HCEC 1CT (cell line): ENCODE results near the gene COA6.
A peak's percentile ranks its signal among the peaks of the same experiment; 100 is the strongest.
"Not testable (repeated sequence)": the region's sequence is repeated elsewhere in the genome, so short reads cannot be mapped to it uniquely, and the experiment has no call there.

Source experiments
- DNase-seq: peaks from one replicate; pipeline ENCODE4 v3.0.0-alpha.2; 2017

COA6 gene, protein sequence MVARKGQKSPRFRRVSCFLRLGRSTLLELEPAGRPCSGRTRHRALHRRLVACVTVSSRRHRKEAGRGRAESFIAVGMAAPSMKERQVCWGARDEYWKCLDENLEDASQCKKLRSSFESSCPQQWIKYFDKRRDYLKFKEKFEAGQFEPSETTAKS

GRCh38 chr1:234373064-234373958 lies at the start of gene COA6:
TSS of gene COA6 (plus strand) at chr1:234373456. CDS start at chr1:234373467, 11 bp downstream.
- DNase-seq: peak; percentile 94

- DNase-seq: no peak
Measured at GRCh38 chr1:234324821-234325220, 48.4 kb upstream of the COA6 start.

DNA sequence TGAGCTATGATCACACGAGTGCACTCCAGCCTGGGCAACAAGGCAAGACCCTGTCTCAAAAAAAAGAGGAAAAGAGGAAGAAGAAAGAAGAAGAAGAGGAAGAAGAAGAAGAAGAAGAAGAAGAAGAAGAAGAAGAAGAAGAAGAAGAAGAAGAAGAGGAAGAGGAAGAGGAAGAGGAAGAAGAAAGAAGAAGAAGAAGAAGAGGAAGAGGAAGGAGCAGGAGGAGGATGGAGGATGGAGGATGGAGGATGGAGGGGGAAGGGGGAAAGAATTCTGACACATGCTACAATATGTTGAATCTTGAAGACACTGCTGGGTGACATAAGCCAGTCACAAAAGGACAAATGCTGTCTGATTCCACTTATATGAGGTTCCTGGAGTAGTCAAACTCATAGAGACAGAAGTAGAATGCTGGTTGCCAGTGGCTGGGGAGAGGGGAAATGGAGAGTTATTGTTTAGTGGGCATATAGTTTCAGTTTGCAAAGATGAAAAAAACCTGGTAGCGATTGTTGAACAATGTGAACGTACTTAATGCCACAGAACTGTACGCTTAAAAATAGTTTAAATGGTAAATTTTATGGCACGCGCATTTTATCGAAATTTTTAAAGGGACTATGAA lies 47.3 kb upstream of the COA6 start:
- no peak for DNase-seq

- peak; percentile 41 for DNase-seq
Measured at GRCh38 chr1:234326497-234327366, 46.5 kb upstream of the COA6 start.

DNA sequence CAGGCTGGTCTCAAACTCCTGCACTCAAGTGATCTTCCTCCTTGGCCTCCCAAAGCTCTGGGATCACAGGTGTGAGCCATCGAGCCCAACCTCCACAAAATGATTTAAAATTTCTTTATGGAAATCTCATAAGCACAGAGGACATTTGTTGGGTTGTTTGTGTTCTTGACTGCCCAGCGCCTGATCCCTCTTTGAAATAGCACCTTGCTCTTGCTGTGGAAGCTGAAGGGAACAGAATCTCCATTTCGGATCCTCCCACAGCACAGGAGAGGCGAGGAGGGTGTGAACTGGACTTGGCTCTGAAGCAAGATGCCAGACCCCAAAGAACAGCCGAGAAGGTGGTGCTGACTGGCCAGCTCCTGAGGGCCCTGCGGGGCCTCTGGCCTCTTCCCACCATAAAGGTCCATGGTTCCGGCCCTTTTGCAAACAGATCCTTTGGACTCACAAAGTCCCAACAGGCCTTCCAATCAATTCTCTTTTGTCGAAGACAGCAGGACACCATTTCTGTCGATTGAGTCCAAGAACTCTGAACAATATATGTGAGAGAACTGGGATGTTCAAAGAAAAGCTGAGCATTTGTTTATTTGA lies 45.6 kb upstream of the COA6 start:
- DNase-seq: no peak

DNA sequence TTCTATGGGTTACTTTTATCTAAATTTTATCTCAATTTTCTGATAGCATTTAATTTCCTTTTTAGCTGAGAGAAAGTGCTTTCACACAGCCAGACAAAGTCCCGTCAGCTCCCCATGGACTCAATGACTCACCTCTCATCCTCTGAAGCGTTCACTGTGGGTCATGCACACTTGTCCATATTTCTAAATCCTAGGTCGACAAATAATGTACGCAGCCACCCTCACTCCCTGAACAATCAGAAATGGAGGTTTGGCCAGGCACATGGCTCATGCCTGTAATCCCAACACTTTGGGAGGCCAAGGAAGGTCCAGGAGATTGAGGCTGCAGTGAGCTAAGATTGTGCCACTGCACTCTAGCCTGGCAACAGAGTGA lies 42.4 kb upstream of the COA6 start:
- DNase-seq: no peak

GRCh38 chr1:234331507-234331906 lies 41.7 kb upstream of the COA6 start:
- DNase-seq: peak; percentile 17

DNA sequence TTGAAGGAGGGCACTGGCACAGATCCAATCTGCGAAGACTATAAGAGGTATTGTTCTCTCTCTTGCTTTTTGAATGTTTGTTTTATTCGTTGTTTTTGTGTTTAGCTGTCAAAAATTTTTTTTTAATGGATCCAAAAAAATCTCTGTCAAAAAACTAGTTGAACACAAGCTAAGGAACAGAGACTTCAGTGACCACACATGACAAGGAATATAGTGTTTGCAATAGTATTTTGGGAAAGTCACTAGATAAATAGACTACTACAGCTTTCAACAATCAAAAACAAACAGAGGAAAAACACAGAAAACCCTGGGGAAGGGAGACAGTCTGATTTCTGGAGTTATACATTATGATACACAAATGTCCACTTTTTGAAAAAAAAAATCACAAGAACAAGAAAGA lies 36.9 kb upstream of the COA6 start:
- DNase-seq: no peak

DNA sequence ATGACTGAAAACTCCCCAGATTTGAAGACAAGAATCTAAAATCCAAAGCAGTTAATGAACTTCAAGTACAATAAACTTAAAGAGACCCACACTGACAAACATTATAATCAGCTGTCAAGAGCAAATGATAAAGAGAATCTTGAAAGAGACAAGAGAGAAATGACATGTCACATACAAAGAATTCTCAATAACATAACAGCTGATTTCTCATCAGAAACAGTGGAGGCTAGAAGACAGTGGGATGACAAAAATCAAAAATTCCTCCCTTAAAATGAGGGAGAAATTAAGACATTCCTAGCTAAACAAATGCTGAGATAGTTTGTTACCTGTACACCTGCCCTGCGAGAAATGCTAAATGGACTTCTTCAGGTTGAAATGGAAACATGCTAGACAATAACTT lies 36.0 kb upstream of the COA6 start:
- no peak for DNase-seq

DNA sequence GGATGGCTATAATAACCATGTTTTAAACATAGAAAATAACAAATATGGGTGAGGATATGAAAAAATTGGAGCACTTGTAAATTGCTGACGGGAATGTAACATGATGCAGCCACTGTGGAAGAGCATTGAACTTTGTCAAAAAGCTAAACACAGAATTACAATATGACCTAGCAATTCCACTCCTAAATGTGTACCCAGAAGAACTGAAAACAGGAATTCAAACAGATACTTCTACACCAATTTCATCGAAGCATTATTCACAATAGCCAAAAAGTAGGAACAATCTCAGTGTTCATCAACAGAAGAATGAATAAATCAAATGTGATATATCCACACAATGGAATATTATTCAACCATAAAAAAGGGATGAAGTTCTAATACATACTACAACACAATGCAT lies 32.7 kb upstream of the COA6 start:
- DNase-seq: no peak

DNA sequence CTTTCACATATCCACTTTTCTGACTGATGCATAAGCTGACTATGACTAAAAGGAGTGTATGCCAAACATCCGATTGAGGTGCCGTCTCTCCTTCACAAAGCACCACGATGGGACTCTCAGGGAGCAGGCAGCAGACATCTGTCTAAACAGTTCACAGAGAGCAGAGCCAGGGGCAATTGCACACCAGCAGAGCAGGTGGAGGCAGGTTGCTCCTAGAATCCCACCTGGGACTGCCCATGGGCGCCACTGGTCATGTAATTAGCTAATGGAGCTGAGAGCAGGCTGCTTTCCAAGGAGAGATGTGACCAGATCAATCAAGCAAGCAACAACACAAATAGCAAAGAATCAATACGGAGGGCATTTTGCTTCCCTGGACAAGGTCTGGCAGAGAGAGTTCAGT lies 30.5 kb upstream of the COA6 start:
- DNase-seq: no peak

DNA sequence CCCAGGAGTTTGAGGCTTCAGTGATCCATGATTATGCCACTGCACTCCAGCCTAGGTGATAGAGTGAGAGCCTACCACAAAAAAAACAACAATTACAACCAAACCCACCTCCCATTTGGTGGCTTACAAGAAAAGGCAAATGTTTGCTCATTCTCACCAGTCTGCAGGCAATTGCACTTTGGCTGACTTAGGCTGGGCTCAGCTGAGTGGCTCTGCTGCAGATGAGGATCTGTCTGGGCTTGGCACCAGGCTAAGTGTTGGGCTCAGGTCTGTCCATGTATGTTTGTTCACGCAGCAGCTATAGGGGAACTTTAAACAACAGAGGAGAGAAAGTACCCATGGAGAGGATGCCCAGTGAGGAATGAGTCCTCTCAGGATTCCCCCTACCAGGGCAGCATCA lies 28.0 kb upstream of the COA6 start:
- no peak for DNase-seq

GRCh38 chr1:234348964-234349363 lies 24.3 kb upstream of the COA6 start:
- no peak for DNase-seq

- no peak for DNase-seq
Measured at GRCh38 chr1:234355782-234356510, 17.3 kb upstream of the COA6 start.

DNA sequence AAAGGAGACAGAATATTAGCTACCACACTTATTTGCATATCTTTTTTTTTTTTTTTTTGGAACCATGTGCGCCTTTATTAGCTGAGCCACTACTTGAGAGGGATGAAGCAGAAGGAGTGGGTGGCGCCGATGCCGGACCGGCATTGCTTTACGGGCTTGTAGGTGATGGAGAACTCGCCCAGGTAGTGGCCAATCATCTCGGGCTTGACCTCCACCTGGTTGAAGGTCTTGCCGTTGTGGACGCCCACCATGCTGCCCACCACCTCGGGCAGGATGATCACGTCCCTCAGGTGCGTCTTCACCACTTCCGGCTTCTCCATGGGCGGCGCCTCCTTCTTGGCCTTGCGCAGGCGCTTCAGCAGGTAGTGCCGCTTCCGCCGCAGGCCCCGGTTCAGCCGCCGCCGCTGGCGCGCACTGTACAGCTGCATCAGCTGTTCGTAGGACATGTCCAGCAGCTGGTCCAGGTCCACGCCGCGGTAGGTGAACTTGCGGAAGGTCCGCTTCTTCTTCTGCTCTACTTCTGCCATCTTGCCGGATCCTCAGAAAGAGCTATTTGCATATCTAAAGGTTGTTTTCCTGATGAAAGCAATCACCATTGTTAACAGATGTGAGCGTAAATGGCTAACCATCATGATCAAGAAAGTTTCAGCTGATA lies 16.5 kb upstream of the COA6 start:
- not testable (repeated sequence) for DNase-seq

GRCh38 chr1:234357831-234358230 lies 15.4 kb upstream of the COA6 start:
- no peak for DNase-seq

GRCh38 chr1:234361102-234361603 lies 12.1 kb upstream of the COA6 start:
- no peak for DNase-seq

DNA sequence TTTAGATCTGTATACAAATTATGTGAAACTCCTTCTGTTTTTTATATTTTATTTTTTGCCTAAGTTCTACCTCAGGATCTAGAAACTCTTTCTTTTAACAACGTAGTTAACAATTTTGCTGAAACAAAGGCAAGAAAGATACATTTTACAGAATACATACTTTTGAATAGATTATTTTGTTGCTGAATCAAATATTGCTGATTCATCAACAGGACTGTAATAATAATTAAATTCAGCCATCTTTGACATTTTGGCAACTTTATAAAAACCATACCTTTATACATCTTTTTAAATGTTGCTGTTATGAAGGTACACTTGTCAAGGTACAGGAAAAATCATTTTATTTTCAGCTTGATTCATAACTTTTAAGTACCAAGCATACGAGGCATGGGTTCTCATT lies 10.7 kb upstream of the COA6 start:
- DNase-seq: no peak

- no peak for DNase-seq
Measured at GRCh38 chr1:234368320-234369032, 4.8 kb upstream of the COA6 start.

DNA sequence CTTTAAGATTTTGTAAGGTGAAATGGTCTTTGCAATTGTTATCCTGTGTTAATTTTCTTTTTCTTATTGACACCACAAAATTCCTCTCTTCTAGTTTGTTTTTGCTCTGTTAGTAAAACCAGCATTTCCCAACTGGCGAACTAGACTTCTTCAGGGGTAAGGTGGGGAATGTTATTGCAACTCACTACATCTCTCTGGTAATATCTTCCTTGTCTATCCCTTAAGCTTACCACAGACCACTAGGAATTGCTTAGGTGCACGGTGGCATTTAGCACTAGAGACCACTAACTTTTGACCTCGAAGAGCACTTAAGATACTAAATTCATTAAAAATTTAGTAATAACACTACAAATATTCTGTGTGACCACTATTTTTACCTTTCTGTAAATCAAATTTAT lies 4.2 kb upstream of the COA6 start:
- no peak for DNase-seq

DNA sequence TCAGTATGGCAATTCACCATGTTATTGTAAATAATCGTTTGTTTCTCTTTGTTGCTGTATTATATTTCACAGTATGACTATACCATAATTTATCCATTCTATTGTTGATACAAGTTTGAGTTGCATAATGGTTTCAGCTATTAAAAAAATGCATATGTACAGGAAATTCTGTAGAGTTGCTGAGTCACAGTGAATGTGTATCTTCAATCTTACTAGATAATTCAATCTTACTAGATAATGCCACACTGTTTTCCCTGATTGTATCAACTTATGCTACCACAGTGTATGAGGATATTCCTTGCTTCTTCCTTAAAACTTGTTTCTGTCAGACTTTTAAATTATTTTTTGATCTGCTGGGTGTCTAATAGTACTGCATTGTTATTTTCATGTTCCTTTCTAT lies 3.5 kb upstream of the COA6 start:
- peak; percentile 61 for DNase-seq
